WERI-Rb-1 (cell line): ENCODE data around the gene CCNJ.

Source experiments
- DNase-seq: peaks from one replicate; pipeline ENCODE4 v3.0.0-alpha.2; 2020
- H3K27ac ChIP-seq: fragments of 250-450 bp; sonication (Bioruptor Pico); 2 replicates; pipeline ENCODE4 v1.5.1; 2020; ENCODE audit warnings: mild to moderate bottlenecking, moderate library complexity
- H3K27me3 ChIP-seq: fragments of 250-450 bp; sonication (Bioruptor Pico); 2 replicates; pipeline ENCODE4 v1.5.1; 2021; ENCODE audit warnings: mild to moderate bottlenecking, low read depth, moderate library complexity; ENCODE audit not compliant: insufficient read depth, severe bottlenecking
- H3K36me3 ChIP-seq: fragments of 250-450 bp; sonication (Bioruptor Pico); 2 replicates; pipeline ENCODE4 v1.5.1; 2020; ENCODE audit warnings: mild to moderate bottlenecking, moderate library complexity
- H3K4me3 ChIP-seq: 2 replicates; pipeline ENCODE4 v1.5.1; 2011; ENCODE audit warnings: low read depth, mild to moderate bottlenecking, control low read depth, low read length
- H3K9me3 ChIP-seq: fragments of 250-450 bp; sonication (Bioruptor Pico); 2 replicates; pipeline ENCODE4 v1.5.1; 2021; ENCODE audit warnings: mild to moderate bottlenecking, moderate library complexity; ENCODE audit not compliant: severe bottlenecking
- TF ChIP-seq, protein P1 (sequence below): IDR thresholded peaks from 2 replicates; pipeline ENCODE4 v1.5.1; 2011; ENCODE audit warnings: low read depth, mild to moderate bottlenecking, control low read depth, inconsistent platforms, low read length

CCNJ gene

GRCh38 chr10:96093948-96094347 is 50.6 kb downstream of the CCNJ start:
- no peak overlapping the region for H3K4me3 ChIP-seq
- TF ChIP-seq, protein P1, sequence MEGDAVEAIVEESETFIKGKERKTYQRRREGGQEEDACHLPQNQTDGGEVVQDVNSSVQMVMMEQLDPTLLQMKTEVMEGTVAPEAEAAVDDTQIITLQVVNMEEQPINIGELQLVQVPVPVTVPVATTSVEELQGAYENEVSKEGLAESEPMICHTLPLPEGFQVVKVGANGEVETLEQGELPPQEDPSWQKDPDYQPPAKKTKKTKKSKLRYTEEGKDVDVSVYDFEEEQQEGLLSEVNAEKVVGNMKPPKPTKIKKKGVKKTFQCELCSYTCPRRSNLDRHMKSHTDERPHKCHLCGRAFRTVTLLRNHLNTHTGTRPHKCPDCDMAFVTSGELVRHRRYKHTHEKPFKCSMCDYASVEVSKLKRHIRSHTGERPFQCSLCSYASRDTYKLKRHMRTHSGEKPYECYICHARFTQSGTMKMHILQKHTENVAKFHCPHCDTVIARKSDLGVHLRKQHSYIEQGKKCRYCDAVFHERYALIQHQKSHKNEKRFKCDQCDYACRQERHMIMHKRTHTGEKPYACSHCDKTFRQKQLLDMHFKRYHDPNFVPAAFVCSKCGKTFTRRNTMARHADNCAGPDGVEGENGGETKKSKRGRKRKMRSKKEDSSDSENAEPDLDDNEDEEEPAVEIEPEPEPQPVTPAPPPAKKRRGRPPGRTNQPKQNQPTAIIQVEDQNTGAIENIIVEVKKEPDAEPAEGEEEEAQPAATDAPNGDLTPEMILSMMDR, result no peak
- H3K27ac ChIP-seq, result no peak overlapping the region
- no peak for DNase-seq
- H3K36me3 ChIP-seq, result no peaks in the 10 kb centered on the region; the same call in 1 of the 2 replicates
- H3K27me3 ChIP-seq, result no peaks in the 10 kb centered on the region
- peaks cover 7% of the 10 kb centered on the region for H3K9me3 ChIP-seq

DNA sequence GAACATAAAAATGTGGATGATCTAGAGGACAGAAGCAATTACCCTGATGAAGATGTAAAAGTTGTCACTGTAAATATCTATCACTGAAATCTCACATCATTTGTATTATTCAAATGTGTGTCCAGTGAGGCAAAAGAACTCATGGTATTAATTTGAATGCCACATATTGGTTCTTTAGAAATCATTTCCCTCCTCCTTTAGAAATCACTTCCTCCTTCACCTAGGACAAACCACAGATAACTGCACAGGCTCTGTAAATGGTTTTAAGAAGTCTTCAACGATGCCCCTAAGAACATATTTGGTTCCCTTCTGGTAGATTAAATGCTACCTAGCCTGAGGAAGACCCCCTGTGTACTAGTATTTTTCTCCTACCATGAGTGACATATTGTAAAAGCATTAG is 53.6 kb downstream of the CCNJ start:
- Histone ChIP-seq H3K36me3 (no peaks in the 10 kb centered on the region), H3K27ac (no peak overlapping the region), H3K27me3 (no peaks in the 10 kb centered on the region), H3K9me3 (peaks cover 4% of the 10 kb centered on the region), H3K4me3 (no peak overlapping the region)
- no peak for DNase-seq
- TF ChIP-seq, protein P1, result no peak

GRCh38 chr10:96097865-96098264 is 54.5 kb downstream of the CCNJ start:
- TF ChIP-seq, protein P1, result no peak
- Histone ChIP-seq H3K36me3 (no peaks in the 10 kb centered on the region), H3K27ac (no peak overlapping the region), H3K9me3 (peaks cover 4% of the 10 kb centered on the region), H3K27me3 (no peaks in the 10 kb centered on the region), H3K4me3 (no peak overlapping the region)
- DNase-seq, result no peak

DNA sequence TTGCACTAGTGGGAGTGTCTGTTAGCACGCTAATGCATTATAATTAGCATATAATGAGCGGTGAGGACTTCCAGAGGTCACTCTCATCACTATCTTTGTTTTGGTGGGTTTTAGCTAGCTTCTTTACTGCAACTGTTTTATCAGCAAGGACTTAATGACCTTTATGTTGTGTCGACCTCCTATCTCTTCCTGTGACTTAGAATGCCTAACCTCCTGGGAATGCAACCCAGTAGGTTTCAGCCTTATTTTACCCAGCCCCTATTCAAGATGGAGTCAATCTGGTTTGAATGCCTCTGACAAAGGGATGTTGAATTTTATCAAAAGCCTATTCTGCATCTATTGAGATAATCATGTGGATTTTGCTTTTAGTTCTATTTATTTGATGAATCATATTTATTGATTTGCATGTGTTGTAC is 64.2 kb downstream of the CCNJ start:
- Histone ChIP-seq H3K36me3 (no peaks in the 10 kb centered on the region), H3K9me3 (no peaks in the 10 kb centered on the region), H3K27me3 (no peaks in the 10 kb centered on the region), H3K27ac (no peak overlapping the region), H3K4me3 (no peak overlapping the region)
- TF ChIP-seq, protein P1, result no peak
- no peak for DNase-seq
